SK-N-SH treated with all-trans-retinoic acid at 6 μM for 48 hours (cell line): ENCODE measurements around the gene SLC1A4.

ENCODE experiments used
- ATAC-seq: fragments of 200-7000 bp; cut with Tn5 transposase; 3 replicates; pipeline ENCODE4 v1.9.1; 2020; ENCODE audit warnings: mild to moderate bottlenecking, moderate library complexity
- ARNTL ChIP-seq: fragments of 450-650 bp; formaldehyde crosslinking; IDR thresholded peaks from 2 replicates; pipeline ENCODE4 v1.5.0; 2020; ENCODE audit warnings: low read depth, mild to moderate bottlenecking, moderate library complexity, borderline replicate concordance
- BACH2 ChIP-seq: fragments of 250-450 bp; sonication (Bioruptor Pico); IDR thresholded peaks from 2 replicates; pipeline ENCODE4 v1.9.0; 2021; ENCODE audit warnings: mild to moderate bottlenecking, borderline replicate concordance
- CSDC2 ChIP-seq: fragments of 250-450 bp; sonication (Bioruptor Pico); IDR thresholded peaks from 2 replicates; pipeline ENCODE4 v1.5.0; 2020; ENCODE audit warnings: mild to moderate bottlenecking, moderate library complexity
- ESRRG ChIP-seq: fragments of 250-450 bp; sonication (Bioruptor Pico); IDR thresholded peaks from 2 replicates; pipeline ENCODE4 v1.6.1; 2021; ENCODE audit warnings: mild to moderate bottlenecking
- GLIS3 ChIP-seq: fragments of 250-450 bp; sonication (Bioruptor Pico); IDR thresholded peaks from 2 replicates; pipeline ENCODE4 v1.5.0; 2020; ENCODE audit warnings: mild to moderate bottlenecking, moderate library complexity
- ISL1 ChIP-seq: fragments of 250-450 bp; sonication (Bioruptor Pico); IDR thresholded peaks from 2 replicates; pipeline ENCODE4 v2.1.2; 2022; ENCODE audit warnings: mild to moderate bottlenecking, moderate library complexity
- PPARA ChIP-seq: fragments of 250-450 bp; sonication (Bioruptor Pico); IDR thresholded peaks from 2 replicates; pipeline ENCODE4 v1.5.0; 2020; ENCODE audit warnings: mild to moderate bottlenecking, borderline replicate concordance
- RARB ChIP-seq: fragments of 250-450 bp; sonication (Bioruptor Pico); IDR thresholded peaks from 2 replicates; pipeline ENCODE4 v1.8.0; 2021; ENCODE audit warnings: mild to moderate bottlenecking, moderate library complexity
- SNAI2 ChIP-seq: fragments of 250-450 bp; sonication (Bioruptor Pico); IDR thresholded peaks from 2 replicates; pipeline ENCODE4 v1.5.0; 2020; ENCODE audit warnings: mild to moderate bottlenecking, moderate library complexity
- TCF4 ChIP-seq: fragments of 250-450 bp; sonication (Bioruptor Pico); IDR thresholded peaks from 2 replicates; pipeline ENCODE4 v1.8.0; 2021; ENCODE audit warnings: mild to moderate bottlenecking, moderate library complexity, borderline replicate concordance
- ZC3H10 ChIP-seq: fragments of 250-450 bp; sonication (Bioruptor Pico); IDR thresholded peaks from 2 replicates; pipeline ENCODE4 v1.5.1; 2021; ENCODE audit warnings: mild to moderate bottlenecking, moderate library complexity
- ZFP3 ChIP-seq: fragments of 250-450 bp; sonication (Bioruptor Pico); IDR thresholded peaks from 2 replicates; pipeline ENCODE4 v1.5.0; 2020; ENCODE audit warnings: mild to moderate bottlenecking, moderate library complexity
- ZFP30 ChIP-seq: fragments of 450-650 bp; formaldehyde crosslinking; IDR thresholded peaks from 2 replicates; pipeline ENCODE4 v1.5.0; 2022; ENCODE audit warnings: mild to moderate bottlenecking, moderate library complexity
- ZNF565 ChIP-seq: fragments of 450-650 bp; formaldehyde crosslinking; conservative IDR thresholded peaks from 2 replicates; pipeline ENCODE4 v1.5.0; 2020; ENCODE audit warnings: low read depth, mild to moderate bottlenecking, moderate library complexity
- ZNF70 ChIP-seq: fragments of 450-650 bp; formaldehyde crosslinking; IDR thresholded peaks from 2 replicates; pipeline ENCODE4 v1.5.0; 2020; ENCODE audit warnings: mild to moderate bottlenecking, moderate library complexity
- ZNF8 ChIP-seq: fragments of 450-650 bp; formaldehyde crosslinking; IDR thresholded peaks from 2 replicates; pipeline ENCODE4 v1.5.0; 2020; ENCODE audit warnings: mild to moderate bottlenecking, moderate library complexity
- TF ChIP-seq, protein P1 (sequence below): fragments of 250-450 bp; sonication (Bioruptor Pico); IDR thresholded peaks from 2 replicates; pipeline ENCODE4 v1.5.1; 2020; ENCODE audit warnings: low read depth, mild to moderate bottlenecking, moderate library complexity
- TF ChIP-seq, protein P2 (sequence below): fragments of 250-450 bp; sonication (Bioruptor Pico); IDR thresholded peaks from 2 replicates; pipeline ENCODE4 v1.5.0; 2020; ENCODE audit warnings: mild to moderate bottlenecking, moderate library complexity
- TF ChIP-seq, protein P3 (sequence below): fragments of 250-450 bp; sonication (Bioruptor Pico); IDR thresholded peaks from 2 replicates; pipeline ENCODE4 v1.8.0; 2021; ENCODE audit warnings: low read depth, mild to moderate bottlenecking, moderate library complexity, borderline replicate concordance

Gene SLC1A4

DNA sequence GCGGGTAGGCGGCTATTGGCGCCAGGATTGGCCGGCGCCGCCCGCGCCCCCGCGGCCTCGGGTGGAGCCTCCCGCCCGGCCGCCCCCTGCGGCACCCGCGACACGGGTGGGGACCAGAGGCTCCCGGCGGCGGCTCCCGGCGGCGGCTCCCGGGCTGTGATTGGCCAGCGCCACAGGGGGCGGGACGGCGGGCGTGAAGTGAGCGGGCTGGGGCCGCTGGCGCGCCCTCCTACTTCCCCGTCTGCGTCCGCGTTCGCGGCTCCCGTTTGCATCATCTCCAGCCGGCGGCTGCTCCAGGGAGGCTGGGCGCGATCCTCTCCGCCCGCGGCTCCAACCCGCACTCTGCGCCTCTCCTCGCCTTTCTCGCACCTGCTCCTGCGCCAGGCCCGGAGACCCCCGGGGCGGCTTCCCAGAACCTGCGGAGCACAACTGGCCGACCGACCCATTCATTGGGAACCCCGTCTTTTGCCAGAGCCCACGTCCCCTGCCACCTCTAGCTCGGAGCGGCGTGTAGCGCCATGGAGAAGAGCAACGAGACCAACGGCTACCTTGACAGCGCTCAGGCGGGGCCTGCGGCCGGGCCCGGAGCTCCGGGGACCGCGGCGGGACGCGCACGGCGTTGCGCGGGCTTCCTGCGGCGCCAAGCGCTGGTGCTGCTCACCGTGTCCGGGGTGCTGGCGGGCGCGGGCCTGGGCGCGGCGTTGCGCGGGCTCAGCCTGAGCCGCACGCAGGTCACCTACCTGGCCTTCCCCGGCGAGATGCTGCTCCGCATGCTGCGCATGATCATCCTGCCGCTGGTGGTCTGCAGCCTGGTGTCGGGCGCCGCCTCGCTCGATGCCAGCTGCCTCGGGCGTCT lies at the start of gene SLC1A4:
SLC1A4 (plus strand) TSS at position 274 of the 856 bp plus-strand sequence; CDS start at position 519, 245 bp downstream.
- peak; percentile 89 for ATAC-seq
- 0 out of 2 replicates have a peak, but pooled peaks have one; percentile 64 for TF ChIP-seq ZFP3 (CRISPR knock-in tag)
- TF ChIP-seq ISL1 = no peak

DNA sequence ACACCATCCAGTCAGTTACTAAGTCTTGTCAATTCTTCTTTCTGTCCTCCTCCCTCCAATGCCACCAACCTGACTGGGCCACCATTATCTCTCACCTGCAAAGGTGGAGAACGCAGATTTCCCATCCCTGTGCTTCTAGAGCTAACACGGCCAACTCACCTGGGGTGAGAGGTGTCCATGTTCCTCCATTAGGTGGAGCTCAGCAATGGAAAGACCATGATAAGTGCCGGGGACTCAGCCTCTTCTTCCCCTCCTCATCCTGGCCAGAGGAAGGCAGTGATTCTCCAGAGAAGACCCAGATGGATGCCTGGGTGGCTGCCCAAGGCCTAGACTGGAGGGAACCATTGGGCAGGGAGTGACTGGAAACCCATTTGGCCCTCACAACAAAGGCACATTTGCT lies 48.1 kb upstream of the SLC1A4 start:
- no peak for ATAC-seq
- TF ChIP-seq ZFP30 (CRISPR knock-in tag) (no peak), ZNF70 (no peak), TCF4 (CRISPR knock-in tag) (no peak), CSDC2 (CRISPR knock-in tag) (no peak), ZFP3 (CRISPR knock-in tag) (no peak), ZNF565 (no peak), SNAI2 (CRISPR knock-in tag) (no peak), ESRRG (CRISPR knock-in tag) (no peak), PPARA (CRISPR knock-in tag) (no peak), ZC3H10 (CRISPR knock-in tag) (no peak), RARB (no peak), GLIS3 (CRISPR knock-in tag) (no peak), ARNTL (CRISPR knock-in tag) (no peak)
- TF ChIP-seq, protein P1, sequence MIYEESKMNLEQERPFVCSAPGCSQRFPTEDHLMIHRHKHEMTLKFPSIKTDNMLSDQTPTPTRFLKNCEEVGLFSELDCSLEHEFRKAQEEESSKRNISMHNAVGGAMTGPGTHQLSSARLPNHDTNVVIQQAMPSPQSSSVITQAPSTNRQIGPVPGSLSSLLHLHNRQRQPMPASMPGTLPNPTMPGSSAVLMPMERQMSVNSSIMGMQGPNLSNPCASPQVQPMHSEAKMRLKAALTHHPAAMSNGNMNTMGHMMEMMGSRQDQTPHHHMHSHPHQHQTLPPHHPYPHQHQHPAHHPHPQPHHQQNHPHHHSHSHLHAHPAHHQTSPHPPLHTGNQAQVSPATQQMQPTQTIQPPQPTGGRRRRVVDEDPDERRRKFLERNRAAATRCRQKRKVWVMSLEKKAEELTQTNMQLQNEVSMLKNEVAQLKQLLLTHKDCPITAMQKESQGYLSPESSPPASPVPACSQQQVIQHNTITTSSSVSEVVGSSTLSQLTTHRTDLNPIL (CRISPR knock-in tag) = no peak
- TF ChIP-seq, protein P2, sequence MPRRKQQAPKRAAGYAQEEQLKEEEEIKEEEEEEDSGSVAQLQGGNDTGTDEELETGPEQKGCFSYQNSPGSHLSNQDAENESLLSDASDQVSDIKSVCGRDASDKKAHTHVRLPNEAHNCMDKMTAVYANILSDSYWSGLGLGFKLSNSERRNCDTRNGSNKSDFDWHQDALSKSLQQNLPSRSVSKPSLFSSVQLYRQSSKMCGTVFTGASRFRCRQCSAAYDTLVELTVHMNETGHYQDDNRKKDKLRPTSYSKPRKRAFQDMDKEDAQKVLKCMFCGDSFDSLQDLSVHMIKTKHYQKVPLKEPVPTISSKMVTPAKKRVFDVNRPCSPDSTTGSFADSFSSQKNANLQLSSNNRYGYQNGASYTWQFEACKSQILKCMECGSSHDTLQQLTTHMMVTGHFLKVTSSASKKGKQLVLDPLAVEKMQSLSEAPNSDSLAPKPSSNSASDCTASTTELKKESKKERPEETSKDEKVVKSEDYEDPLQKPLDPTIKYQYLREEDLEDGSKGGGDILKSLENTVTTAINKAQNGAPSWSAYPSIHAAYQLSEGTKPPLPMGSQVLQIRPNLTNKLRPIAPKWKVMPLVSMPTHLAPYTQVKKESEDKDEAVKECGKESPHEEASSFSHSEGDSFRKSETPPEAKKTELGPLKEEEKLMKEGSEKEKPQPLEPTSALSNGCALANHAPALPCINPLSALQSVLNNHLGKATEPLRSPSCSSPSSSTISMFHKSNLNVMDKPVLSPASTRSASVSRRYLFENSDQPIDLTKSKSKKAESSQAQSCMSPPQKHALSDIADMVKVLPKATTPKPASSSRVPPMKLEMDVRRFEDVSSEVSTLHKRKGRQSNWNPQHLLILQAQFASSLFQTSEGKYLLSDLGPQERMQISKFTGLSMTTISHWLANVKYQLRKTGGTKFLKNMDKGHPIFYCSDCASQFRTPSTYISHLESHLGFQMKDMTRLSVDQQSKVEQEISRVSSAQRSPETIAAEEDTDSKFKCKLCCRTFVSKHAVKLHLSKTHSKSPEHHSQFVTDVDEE (CRISPR knock-in tag) = no peak
- TF ChIP-seq, protein P3, sequence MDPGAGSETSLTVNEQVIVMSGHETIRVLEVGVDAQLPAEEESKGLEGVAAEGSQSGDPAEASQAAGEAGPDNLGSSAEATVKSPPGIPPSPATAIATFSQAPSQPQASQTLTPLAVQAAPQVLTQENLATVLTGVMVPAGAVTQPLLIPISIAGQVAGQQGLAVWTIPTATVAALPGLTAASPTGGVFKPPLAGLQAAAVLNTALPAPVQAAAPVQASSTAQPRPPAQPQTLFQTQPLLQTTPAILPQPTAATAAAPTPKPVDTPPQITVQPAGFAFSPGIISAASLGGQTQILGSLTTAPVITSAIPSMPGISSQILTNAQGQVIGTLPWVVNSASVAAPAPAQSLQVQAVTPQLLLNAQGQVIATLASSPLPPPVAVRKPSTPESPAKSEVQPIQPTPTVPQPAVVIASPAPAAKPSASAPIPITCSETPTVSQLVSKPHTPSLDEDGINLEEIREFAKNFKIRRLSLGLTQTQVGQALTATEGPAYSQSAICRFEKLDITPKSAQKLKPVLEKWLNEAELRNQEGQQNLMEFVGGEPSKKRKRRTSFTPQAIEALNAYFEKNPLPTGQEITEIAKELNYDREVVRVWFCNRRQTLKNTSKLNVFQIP (CRISPR knock-in tag) = no peak

DNA sequence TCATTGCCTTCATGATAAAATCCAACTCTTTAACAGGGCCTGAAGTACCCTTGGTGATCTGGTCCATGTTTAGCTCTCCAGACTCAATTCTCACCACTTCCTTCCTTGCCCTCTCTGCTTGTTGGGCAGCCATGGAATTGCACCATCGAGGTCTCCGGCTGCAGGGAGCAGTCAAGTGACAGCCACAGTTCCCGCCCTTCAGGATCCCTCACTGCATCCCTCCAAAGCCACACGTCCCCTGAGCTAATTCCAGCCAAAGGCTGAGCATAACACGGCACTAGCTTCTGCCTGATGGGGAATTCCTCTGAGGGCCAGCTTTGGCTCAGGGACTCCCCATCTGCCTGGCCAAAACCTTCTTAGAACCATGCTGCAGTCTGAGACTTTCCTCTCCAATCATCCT lies 47.4 kb upstream of the SLC1A4 start:
- no peak for ATAC-seq
- TF ChIP-seq ZNF8 = no peak
- TF ChIP-seq, protein P1 (CRISPR knock-in tag) = no peak
- TF ChIP-seq GLIS3 (CRISPR knock-in tag) = no peak
- TF ChIP-seq ZNF565 = no peak
- TF ChIP-seq TCF4 (CRISPR knock-in tag) = no peak
- no peak for TF ChIP-seq ZFP3 (CRISPR knock-in tag)
- no peak for TF ChIP-seq BACH2 (CRISPR knock-in tag)
- no peak for TF ChIP-seq ISL1
- TF ChIP-seq, protein P2 (CRISPR knock-in tag) = no peak
- no peak for TF ChIP-seq SNAI2 (CRISPR knock-in tag)
